ENCODE results near the gene LETM1.

Gene LETM1

GRCh38 chr4:1830234-1830633, 25.7 kb downstream of the LETM1 start:
- Histone ChIP-seq H2BK120ac (ENCODE audit: low read depth, low read length) (no peak overlapping the region), H3K36me3 (replicated peaks in 1 of 2; ENCODE audit: control insufficient read depth in 2 of 2, insufficient read depth in 2 of 2, low read length in 2 of 2) (peaks cover 33 to 75% of the 10 kb centered on the region in 2 donors), H4K8ac (ENCODE audit: low read depth, low read length) (no peak overlapping the region), H2BK5ac (ENCODE audit: low read length) (no peak overlapping the region), H3K4me2 (ENCODE audit: insufficient read depth, low read length, poor library complexity, severe bottlenecking) (no peak overlapping the region), H3K4ac (ENCODE audit: low read length) (no peak overlapping the region), H4K91ac (ENCODE audit: low read depth, low read length, poor library complexity) (no peak overlapping the region), H3K4me1 (ENCODE audit: control insufficient read depth in 2 of 2, insufficient read depth in 1 of 2, low read depth in 1 of 2, low read length in 2 of 2) (peaks cover 0 to 6% of the 10 kb centered on the region in 2 donors), H2AK5ac (ENCODE audit: low read depth, low read length) (no peak overlapping the region), H3K23ac (ENCODE audit: low read depth, low read length, poor library complexity) (no peak overlapping the region), H3K79me1 (ENCODE audit: low read depth, low read length) (no peaks in the 10 kb centered on the region), H3K9ac (ENCODE audit: low read depth, low read length, poor library complexity) (no peak overlapping the region), H3K9me3 (replicated peaks in 1 of 2; ENCODE audit: control insufficient read depth in 2 of 2, insufficient read depth in 1 of 2, low read depth in 1 of 2, low read length in 2 of 2) (peaks cover 7 to 10% of the 10 kb centered on the region in 2 donors), H2BK12ac (ENCODE audit: low read length) (no peak overlapping the region), H3K14ac (ENCODE audit: low read length) (no peak overlapping the region), H3K27me3 (ENCODE audit: control insufficient read depth in 3 of 3, insufficient read depth in 3 of 3, low read depth in 1 of 3, low read length in 3 of 3) (no peaks in the 10 kb centered on the region), H3K4me3 (ENCODE audit: low read length in 2 of 2) (no peak overlapping the region), H3K18ac (ENCODE audit: low read length) (no peak overlapping the region), H3K27ac (replicated peaks; ENCODE audit: low read length) (no peak overlapping the region), H2BK15ac (ENCODE audit: low read length) (no peak overlapping the region), H2AFZ (ENCODE audit: low read length) (no peak overlapping the region)
- no CpG with 5 or more reads among the region's 3 CpGs for WGBS, 2 donors (ENCODE audit: extremely low coverage in 2 of 2, insufficient read length in 2 of 2, insufficient replicate concordance in 1 of 2)
- DNase-seq (ENCODE audit: low spot score), result no peak

- WGBS, 2 donors (ENCODE audit: extremely low coverage in 2 of 2, insufficient read length in 2 of 2, insufficient replicate concordance in 1 of 2), result no CpG with 5 or more reads among the region's 30 CpGs
- peak overlapping the region; percentile 10 for H2BK5ac ChIP-seq (ENCODE audit: low read length)
- H3K79me1 ChIP-seq (ENCODE audit: low read depth, low read length), result peaks cover 2% of the 10 kb centered on the region
- no peak overlapping the region for H4K8ac ChIP-seq (ENCODE audit: low read depth, low read length)
- no peak overlapping the region for H3K4me2 ChIP-seq (ENCODE audit: insufficient read depth, low read length, poor library complexity, severe bottlenecking)
- no peak overlapping the region for H3K9ac ChIP-seq (ENCODE audit: low read depth, low read length, poor library complexity)
- no peak overlapping the region for H4K91ac ChIP-seq (ENCODE audit: low read depth, low read length, poor library complexity)
- H3K9me3 ChIP-seq (replicated peaks in 1 of 2; ENCODE audit: control insufficient read depth in 2 of 2, insufficient read depth in 1 of 2, low read depth in 1 of 2, low read length in 2 of 2), result peaks cover 7 to 10% of the 10 kb centered on the region in 2 donors
- no peak overlapping the region for H2BK12ac ChIP-seq (ENCODE audit: low read length)
- H2AK5ac ChIP-seq (ENCODE audit: low read depth, low read length), result peak overlapping the region; percentile 20
- peak overlapping the region in 1 of 2 donors; percentile 8 for H3K4me3 ChIP-seq (ENCODE audit: low read length in 2 of 2)
- no peak overlapping the region for H2BK15ac ChIP-seq (ENCODE audit: low read length)
- H3K14ac ChIP-seq (ENCODE audit: low read length), result peak overlapping the region; percentile 91
- H3K23ac ChIP-seq (ENCODE audit: low read depth, low read length, poor library complexity), result peak overlapping the region; percentile 32
- peak overlapping the region; percentile 39 for H2BK120ac ChIP-seq (ENCODE audit: low read depth, low read length)
- H3K36me3 ChIP-seq (replicated peaks in 1 of 2; ENCODE audit: control insufficient read depth in 2 of 2, insufficient read depth in 2 of 2, low read length in 2 of 2), result peaks cover 35 to 76% of the 10 kb centered on the region in 2 donors
- H3K4ac ChIP-seq (ENCODE audit: low read length), result no peak overlapping the region
- no peaks in the 10 kb centered on the region for H3K27me3 ChIP-seq (ENCODE audit: control insufficient read depth in 3 of 3, insufficient read depth in 3 of 3, low read depth in 1 of 3, low read length in 3 of 3)
- H3K18ac ChIP-seq (ENCODE audit: low read length), result peak overlapping the region; percentile 53
- H3K4me1 ChIP-seq (ENCODE audit: control insufficient read depth in 2 of 2, insufficient read depth in 1 of 2, low read depth in 1 of 2, low read length in 2 of 2), result peaks cover 0 to 6% of the 10 kb centered on the region in 2 donors
- no peak overlapping the region for H3K27ac ChIP-seq (replicated peaks; ENCODE audit: low read length)
- DNase-seq (ENCODE audit: low spot score), result no peak
- H2AFZ ChIP-seq (ENCODE audit: low read length), result no peak overlapping the region
Measured at GRCh38 chr4:1826531-1827350, 29.2 kb downstream of the LETM1 start.

- Histone ChIP-seq H2BK5ac (ENCODE audit: low read length) (no peak overlapping the region), H2BK120ac (ENCODE audit: low read depth, low read length) (no peak overlapping the region), H4K8ac (ENCODE audit: low read depth, low read length) (no peak overlapping the region), H3K23ac (ENCODE audit: low read depth, low read length, poor library complexity) (no peak overlapping the region), H2BK15ac (ENCODE audit: low read length) (no peak overlapping the region), H3K4me3 (ENCODE audit: low read length in 2 of 2) (no peak overlapping the region), H2AK5ac (ENCODE audit: low read depth, low read length) (no peak overlapping the region), H3K14ac (ENCODE audit: low read length) (no peak overlapping the region), H3K4me2 (ENCODE audit: insufficient read depth, low read length, poor library complexity, severe bottlenecking) (no peak overlapping the region), H3K36me3 (replicated peaks in 1 of 2; ENCODE audit: control insufficient read depth in 2 of 2, insufficient read depth in 2 of 2, low read length in 2 of 2) (peaks cover 32 to 74% of the 10 kb centered on the region in 2 donors), H3K27ac (replicated peaks; ENCODE audit: low read length) (no peak overlapping the region), H3K4me1 (ENCODE audit: control insufficient read depth in 2 of 2, insufficient read depth in 1 of 2, low read depth in 1 of 2, low read length in 2 of 2) (peaks cover 0 to 6% of the 10 kb centered on the region in 2 donors), H3K79me1 (ENCODE audit: low read depth, low read length) (peaks cover 2% of the 10 kb centered on the region), H2AFZ (ENCODE audit: low read length) (no peak overlapping the region), H4K91ac (ENCODE audit: low read depth, low read length, poor library complexity) (no peak overlapping the region), H3K27me3 (ENCODE audit: control insufficient read depth in 3 of 3, insufficient read depth in 3 of 3, low read depth in 1 of 3, low read length in 3 of 3) (no peaks in the 10 kb centered on the region), H2BK12ac (ENCODE audit: low read length) (no peak overlapping the region), H3K9me3 (replicated peaks in 1 of 2; ENCODE audit: control insufficient read depth in 2 of 2, insufficient read depth in 1 of 2, low read depth in 1 of 2, low read length in 2 of 2) (peaks cover 2 to 7% of the 10 kb centered on the region in 2 donors), H3K18ac (ENCODE audit: low read length) (no peak overlapping the region), H3K9ac (ENCODE audit: low read depth, low read length, poor library complexity) (no peak overlapping the region), H3K4ac (ENCODE audit: low read length) (no peak overlapping the region)
- WGBS, 2 donors (ENCODE audit: extremely low coverage in 2 of 2, insufficient read length in 2 of 2, insufficient replicate concordance in 1 of 2), result no CpG with 5 or more reads among the region's 19 CpGs
- no peak for DNase-seq (ENCODE audit: low spot score)
Measured at GRCh38 chr4:1825326-1825725, 30.6 kb downstream of the LETM1 start.

- H3K14ac ChIP-seq (ENCODE audit: low read length), result no peak overlapping the region
- H3K36me3 ChIP-seq (replicated peaks in 1 of 2; ENCODE audit: control insufficient read depth in 2 of 2, insufficient read depth in 2 of 2, low read length in 2 of 2), result peaks cover 32 to 74% of the 10 kb centered on the region in 2 donors
Measured at GRCh38 chr4:1824746-1825145, 31.2 kb downstream of the LETM1 start.

More at GRCh38 chr4:1824746-1825145, 31.2 kb downstream of the LETM1 start:
- Histone ChIP-seq H2BK15ac (ENCODE audit: low read length) (no peak overlapping the region), H2AK5ac (ENCODE audit: low read depth, low read length) (no peak overlapping the region), H3K27ac (replicated peaks; ENCODE audit: low read length) (no peak overlapping the region), H3K18ac (ENCODE audit: low read length) (no peak overlapping the region), H2BK12ac (ENCODE audit: low read length) (no peak overlapping the region), H3K4ac (ENCODE audit: low read length) (no peak overlapping the region), H2BK120ac (ENCODE audit: low read depth, low read length) (no peak overlapping the region), H3K79me1 (ENCODE audit: low read depth, low read length) (peaks cover 2% of the 10 kb centered on the region), H2BK5ac (ENCODE audit: low read length) (no peak overlapping the region), H4K91ac (ENCODE audit: low read depth, low read length, poor library complexity) (no peak overlapping the region), H2AFZ (ENCODE audit: low read length) (no peak overlapping the region), H3K9me3 (replicated peaks in 1 of 2; ENCODE audit: control insufficient read depth in 2 of 2, insufficient read depth in 1 of 2, low read depth in 1 of 2, low read length in 2 of 2) (peaks cover 2 to 5% of the 10 kb centered on the region in 2 donors), H3K4me3 (ENCODE audit: low read length in 2 of 2) (no peak overlapping the region), H3K27me3 (ENCODE audit: control insufficient read depth in 3 of 3, insufficient read depth in 3 of 3, low read depth in 1 of 3, low read length in 3 of 3) (no peaks in the 10 kb centered on the region), H3K4me2 (ENCODE audit: insufficient read depth, low read length, poor library complexity, severe bottlenecking) (no peak overlapping the region), H3K4me1 (ENCODE audit: control insufficient read depth in 2 of 2, insufficient read depth in 1 of 2, low read depth in 1 of 2, low read length in 2 of 2) (peaks cover 0 to 6% of the 10 kb centered on the region in 2 donors), H3K9ac (ENCODE audit: low read depth, low read length, poor library complexity) (no peak overlapping the region), H3K23ac (ENCODE audit: low read depth, low read length, poor library complexity) (no peak overlapping the region), H4K8ac (ENCODE audit: low read depth, low read length) (no peak overlapping the region)
- no peak for DNase-seq (ENCODE audit: low spot score)
- no CpG with 5 or more reads among the region's 11 CpGs for WGBS, 2 donors (ENCODE audit: extremely low coverage in 2 of 2, insufficient read length in 2 of 2, insufficient replicate concordance in 1 of 2)

All from neuronal stem cell (in vitro differentiated cells).